NCI-H1105 (cell line): Measurements from ENCODE around the gene IFNB1.

Experiments
- DNase-seq: peaks from one replicate; lab custom pipeline; 2025; lab: John Stamatoyannopoulos, UW

IFNB1 gene

GRCh38 chr9:21077781-21078180 lies at the start of gene IFNB1:
TSS of gene IFNB1 (minus strand) at chr9:21077942. CDS start at chr9:21077869, 73 bp downstream.
- DNase-seq, result no peak

DNA sequence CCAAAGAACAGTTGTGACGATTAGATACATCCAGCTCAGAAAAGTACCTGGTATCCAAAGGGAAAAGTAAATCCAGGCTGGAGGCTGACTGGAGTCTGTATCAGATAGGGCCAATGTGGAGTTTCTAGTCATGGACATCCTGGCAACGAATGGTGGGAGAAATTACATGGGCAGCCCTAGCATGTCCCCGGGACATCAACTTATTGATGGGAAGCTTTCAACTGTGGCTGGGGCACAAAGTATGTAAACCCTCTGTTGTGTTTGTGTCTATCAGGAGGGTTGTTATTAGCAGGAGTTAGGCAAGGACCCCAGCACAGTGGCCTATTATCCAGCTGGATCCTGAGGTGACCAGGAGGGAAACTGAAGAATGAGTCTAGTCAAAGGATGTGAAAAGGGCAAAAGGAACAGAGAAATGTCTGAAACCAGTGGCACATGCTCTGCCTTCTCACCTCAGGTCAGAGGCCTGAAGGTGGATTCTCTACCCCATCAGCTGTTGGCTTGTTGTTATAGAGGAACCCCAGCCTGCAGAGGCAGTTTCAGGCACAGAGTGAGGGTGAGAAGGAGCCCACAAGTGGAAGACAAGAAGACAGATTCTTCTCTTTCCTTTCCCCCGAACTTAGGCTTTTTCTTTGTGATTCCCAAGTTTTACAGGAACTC lies 44.0 kb upstream of the IFNB1 start:
- DNase-seq, result no peak

GRCh38 chr9:21121079-21121478 lies 43.3 kb upstream of the IFNB1 start:
- no peak for DNase-seq

GRCh38 chr9:21119093-21119770 lies 41.5 kb upstream of the IFNB1 start:
- no peak for DNase-seq

- no peak for DNase-seq
Measured at GRCh38 chr9:21114311-21114710, 36.6 kb upstream of the IFNB1 start.

GRCh38 chr9:21110708-21111576 lies 33.2 kb upstream of the IFNB1 start:
- DNase-seq, result peak; percentile 17

GRCh38 chr9:21104787-21105186 lies 27.0 kb upstream of the IFNB1 start:
- DNase-seq, result no peak

DNA sequence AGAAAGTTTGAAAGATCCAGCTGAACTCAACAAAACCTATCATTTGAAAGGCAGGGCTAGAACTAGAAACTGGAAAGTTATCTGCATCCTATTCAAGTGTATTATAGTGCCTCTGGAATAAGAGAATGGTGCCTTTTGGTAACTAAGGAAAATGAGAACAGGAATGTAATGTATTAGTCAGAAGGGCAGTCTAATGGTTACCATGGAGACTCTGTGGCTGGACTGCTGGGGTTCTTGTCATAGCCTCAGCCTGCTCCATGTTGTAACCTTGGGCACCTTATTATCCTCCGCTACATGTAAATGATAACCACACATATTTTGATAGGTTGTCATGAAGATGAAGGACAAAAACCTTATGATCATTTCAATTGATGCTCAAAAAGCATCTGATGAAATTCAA lies 24.6 kb upstream of the IFNB1 start:
- DNase-seq, result no peak

- DNase-seq, result no peak
Measured at GRCh38 chr9:21097817-21098216, 20.1 kb upstream of the IFNB1 start.

DNA sequence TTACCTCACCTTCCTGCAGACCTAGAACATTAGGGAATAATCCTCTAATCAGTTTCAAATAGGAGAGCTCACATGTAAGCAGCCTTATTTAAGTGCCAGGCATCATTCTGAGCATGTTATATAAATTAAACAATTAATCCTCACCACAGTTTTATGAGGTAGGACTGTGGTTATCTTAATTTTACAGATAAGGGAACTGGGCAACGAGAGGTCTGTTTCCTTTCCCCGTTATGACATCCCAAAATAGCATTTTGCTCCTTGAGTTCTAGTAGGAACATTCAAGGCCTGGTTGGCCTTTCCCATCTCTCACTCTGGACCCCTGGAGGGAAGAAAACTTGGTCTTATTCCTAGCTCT lies 19.1 kb upstream of the IFNB1 start:
- no peak for DNase-seq

DNA sequence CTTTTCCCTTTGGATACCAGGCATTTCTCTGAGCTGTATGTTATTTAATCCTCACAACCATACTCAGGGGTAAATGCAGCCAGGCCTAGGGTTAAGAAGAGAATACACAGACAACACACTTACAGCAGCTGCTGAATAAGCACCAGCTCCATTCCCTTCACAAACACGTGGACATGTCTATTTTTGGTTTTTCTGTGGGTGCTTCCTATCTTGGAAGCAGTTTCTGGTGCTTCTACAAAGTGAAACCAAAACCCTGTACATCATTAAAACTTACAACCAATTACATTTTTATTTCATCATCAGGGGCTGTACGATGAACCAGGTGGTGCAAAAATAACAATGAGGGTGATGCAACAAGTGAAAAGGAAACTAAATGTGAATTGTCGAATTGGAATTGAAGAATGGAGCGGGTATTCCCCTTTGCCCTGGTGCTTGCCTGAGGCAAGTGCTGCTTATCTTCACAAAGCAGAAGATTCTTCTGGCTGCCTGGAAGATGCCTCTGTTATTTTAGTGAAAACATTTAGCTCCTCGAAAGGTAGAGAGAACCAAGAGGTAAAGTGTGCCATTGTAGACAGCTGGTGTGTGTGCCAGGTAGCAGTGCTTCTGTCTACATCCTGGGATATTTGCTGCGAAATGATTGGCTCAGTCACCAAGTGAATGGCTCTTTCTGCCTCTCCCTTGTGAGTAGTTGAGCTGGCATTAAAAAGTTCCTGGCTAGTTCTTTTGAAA lies 18.6 kb upstream of the IFNB1 start:
- DNase-seq, result no peak

DNA sequence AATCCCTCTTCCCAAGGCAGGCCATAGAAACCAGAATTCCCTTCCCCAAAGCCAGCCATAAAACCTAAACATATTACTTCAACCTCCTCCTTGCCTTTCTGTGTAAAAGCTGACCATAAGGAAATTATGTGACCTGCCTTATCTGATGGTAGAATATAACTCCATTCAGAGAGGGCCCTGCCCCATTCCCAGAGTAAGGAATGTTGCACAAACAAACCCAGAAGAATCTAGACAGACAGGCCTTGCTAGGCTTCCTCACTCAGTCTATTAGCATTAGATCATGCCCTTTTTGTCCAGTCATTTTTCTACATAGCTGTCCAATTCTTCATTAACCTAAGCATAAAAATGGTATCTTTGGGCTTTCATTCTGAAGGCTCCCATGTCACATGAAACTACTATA lies 17.8 kb upstream of the IFNB1 start:
- no peak for DNase-seq

- no peak for DNase-seq
Measured at GRCh38 chr9:21086538-21086937, 8.8 kb upstream of the IFNB1 start.

- no peak for DNase-seq
Measured at GRCh38 chr9:21085005-21085404, 7.3 kb upstream of the IFNB1 start.

DNA sequence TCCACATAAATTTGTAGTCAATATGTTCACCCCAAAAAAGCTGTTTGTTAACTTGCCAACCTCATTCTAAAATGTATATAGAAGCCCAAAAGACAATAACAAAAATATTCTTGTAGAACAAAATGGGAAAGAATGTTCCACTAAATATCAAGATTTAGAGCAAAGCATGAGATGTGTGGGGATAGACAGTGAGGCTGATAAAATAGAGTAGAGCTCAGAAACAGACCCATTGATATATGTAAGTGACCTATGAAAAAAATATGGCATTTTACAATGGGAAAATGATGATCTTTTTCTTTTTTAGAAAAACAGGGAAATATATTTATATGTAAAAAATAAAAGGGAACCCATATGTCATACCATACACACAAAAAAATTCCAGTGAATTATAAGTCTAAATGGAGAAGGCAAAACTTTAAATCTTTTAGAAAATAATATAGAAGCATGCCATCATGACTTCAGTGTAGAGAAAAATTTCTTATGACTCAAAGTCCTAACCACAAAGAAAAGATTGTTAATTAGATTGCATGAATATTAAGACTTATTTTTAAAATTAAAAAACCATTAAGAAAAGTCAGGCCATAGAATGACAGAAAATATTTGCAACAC lies 6.6 kb upstream of the IFNB1 start:
- DNase-seq, result no peak

DNA sequence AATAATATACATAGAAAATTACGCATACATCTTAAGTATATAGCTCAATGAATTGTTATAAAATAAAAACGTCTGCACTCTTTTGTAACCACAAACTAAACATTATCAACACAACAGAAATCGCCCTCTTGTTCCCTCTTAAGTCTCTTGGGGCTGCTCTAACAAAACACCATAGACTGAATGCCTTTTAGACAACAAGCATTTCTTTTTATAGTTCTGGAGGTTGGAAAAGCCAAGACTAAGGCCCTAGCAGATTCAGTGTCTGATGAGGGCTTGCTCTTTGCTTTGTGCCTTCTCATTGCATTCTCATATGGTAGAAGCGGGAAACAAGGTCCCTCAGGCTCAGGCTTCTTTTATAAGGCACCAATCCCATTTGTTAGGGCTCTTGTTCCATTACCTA lies 4.9 kb upstream of the IFNB1 start:
- DNase-seq, result no peak

DNA sequence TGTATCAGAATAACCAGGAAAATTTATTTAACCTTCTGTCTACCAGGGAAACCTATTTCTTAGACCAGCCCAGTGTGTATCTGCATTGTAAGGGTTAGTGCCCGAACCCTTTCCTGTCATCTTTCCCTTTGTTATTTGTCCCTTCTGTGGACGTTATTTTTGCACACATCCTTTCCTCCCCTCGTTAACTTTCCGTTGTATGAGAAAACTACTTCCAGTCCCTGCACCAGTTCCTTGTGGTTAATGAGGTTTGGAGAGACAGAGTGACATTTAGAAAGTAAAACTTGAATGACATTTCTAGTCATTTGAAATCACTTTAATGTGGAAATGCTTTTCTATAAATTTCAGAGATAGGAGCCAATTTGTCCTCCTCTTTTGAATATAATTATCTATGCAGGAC lies 4.3 kb upstream of the IFNB1 start:
- DNase-seq, result no peak

DNA sequence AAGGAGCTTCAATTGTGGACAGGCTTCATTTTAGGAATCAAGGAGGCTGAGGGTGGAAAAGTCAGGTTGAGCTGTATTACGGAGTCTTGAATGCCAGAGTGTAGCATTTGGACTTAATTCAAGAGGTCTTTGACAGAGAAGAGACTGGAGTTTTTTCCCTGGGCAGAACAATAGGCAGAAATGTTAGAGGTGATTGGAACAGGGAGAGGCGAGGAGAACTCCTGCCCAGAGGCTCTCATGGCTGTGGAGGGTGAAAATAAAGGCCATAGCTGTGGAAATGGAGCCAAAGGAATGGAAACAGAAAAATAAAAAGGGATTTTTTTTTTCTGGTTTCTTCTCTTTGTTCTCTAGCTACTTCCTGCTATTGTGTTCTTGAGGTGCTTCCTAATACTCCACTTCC lies 3.7 kb upstream of the IFNB1 start:
- DNase-seq, result no peak

- DNase-seq, result no peak
Measured at GRCh38 chr9:21080793-21081192, 3.1 kb upstream of the IFNB1 start.

DNA sequence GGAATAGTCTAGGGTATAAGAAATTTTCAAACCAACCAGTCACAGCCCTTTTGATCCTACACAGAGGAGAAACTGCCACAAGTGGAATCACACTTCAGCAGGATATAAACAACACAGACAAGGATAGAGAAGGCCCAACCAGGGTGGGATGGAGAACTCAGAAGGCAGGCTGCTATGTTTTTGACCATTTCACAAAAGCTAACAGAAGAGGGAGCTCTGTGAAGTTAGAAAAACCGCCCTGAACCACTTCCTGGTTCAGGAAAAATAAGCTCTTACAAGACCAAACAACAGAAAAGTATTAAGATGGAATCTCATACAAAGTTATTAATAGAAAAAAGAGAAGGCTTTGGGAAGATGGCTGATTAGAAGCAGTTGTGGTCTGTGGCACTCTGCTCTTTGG lies 960 bp upstream of the IFNB1 start:
- DNase-seq, result no peak

- no peak for DNase-seq
Measured at GRCh38 chr9:21075484-21075883, 2.3 kb downstream of the IFNB1 start.

DNA sequence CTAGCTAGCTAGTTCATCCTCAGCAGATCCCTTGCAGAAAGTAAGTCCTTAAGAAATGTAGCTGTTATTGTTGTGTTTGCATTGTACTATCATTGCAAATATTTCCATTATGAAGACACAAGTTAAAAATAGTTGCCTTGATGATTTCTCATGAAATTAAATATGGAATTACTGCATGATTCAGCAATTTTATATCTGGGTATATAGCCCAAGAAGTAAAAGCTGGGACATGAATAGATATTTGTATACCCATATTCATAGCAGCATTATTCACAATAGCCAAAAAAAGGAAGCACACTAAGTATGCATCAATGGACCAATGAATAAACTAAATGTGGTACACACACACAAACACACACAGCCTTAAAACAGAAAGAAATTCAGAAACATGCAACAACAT lies 6.8 kb downstream of the IFNB1 start:
- no peak for DNase-seq
